ENCODE results near the gene ZNRF3. TPM values are rescaled to one million over a fixed set of nuclear protein-coding genes. Genes with fewer than 3 reads are reported as not detected.

Gene ZNRF3
- total RNA-seq, 1 donor from 2014 or later = 5.8 TPM

GRCh38 chr22:29029202-29030000 is 146.0 kb downstream of the ZNRF3 start:
- FAIRE-seq = no peak
- H3K9ac ChIP-seq (ENCODE audit: low read length) = peak overlapping the region; percentile 82
- no peak for DNase-seq (ENCODE audit: low read depth)
- H3K36me3 ChIP-seq (ENCODE audit: insufficient read depth, low read length) = no peaks in the 10 kb centered on the region
- no peaks in the 10 kb centered on the region for H4K20me1 ChIP-seq (ENCODE audit: insufficient read depth, low read length)
- H3K4me2 ChIP-seq (ENCODE audit: low read length) = peak overlapping the region; percentile 82
- no peaks in the 10 kb centered on the region for H3K9me3 ChIP-seq (ENCODE audit: insufficient read depth, low read depth, low read length)
- no peaks in the 10 kb centered on the region for H3K27me3 ChIP-seq (ENCODE audit: insufficient read depth, low read length)
- peak overlapping the region; percentile 97 for H3K27ac ChIP-seq (ENCODE audit: low read depth, low read length)
- no peak overlapping the region for H2AFZ ChIP-seq (ENCODE audit: low read depth, low read length)
- Mint-ChIP-seq H3K27me3 (ENCODE audit: low read depth, unreplicated experiment) (no peaks in the 10 kb centered on the region), H3K4me1 (ENCODE audit: low read depth, unreplicated experiment) (peaks cover 21% of the 10 kb centered on the region), H3K27ac (ENCODE audit: unreplicated experiment) (peak overlapping the region; percentile 35), H3K36me3 (ENCODE audit: low read depth, unreplicated experiment) (no peaks in the 10 kb centered on the region), H3K9me3 (ENCODE audit: unreplicated experiment) (no peaks in the 10 kb centered on the region), H3K4me3 (ENCODE audit: unreplicated experiment) (no peak overlapping the region)
- peak overlapping the region; percentile 42 for H3K4me3 ChIP-seq (ENCODE audit: insufficient read depth, low read depth, low read length)
- H3K4me1 ChIP-seq (ENCODE audit: insufficient read depth, low read length) = peaks cover 24% of the 10 kb centered on the region
- TF ChIP-seq CTCF (IDR thresholded peaks at IDR 0.05; ENCODE audit: insufficient read depth, low read depth, low read length) (no peak), EZH2 (IDR thresholded peaks at IDR 0.05; ENCODE audit: insufficient read depth, low read length) (no peak)
- no peaks in the 10 kb centered on the region for H3K79me2 ChIP-seq (ENCODE audit: insufficient read depth, low read length)

- DNase-seq (ENCODE audit: low read depth) (peak; percentile 81), FAIRE-seq (no peak)
- peak overlapping the region; percentile 42 for H3K4me3 ChIP-seq (ENCODE audit: insufficient read depth, low read depth, low read length)
- H3K4me2 ChIP-seq (ENCODE audit: low read length) = peak overlapping the region; percentile 82
- no peaks in the 10 kb centered on the region for H3K79me2 ChIP-seq (ENCODE audit: insufficient read depth, low read length)
- no peaks in the 10 kb centered on the region for H3K36me3 ChIP-seq (ENCODE audit: insufficient read depth, low read length)
- H3K9me3 ChIP-seq (ENCODE audit: insufficient read depth, low read depth, low read length) = no peaks in the 10 kb centered on the region
- TF ChIP-seq EZH2 (IDR thresholded peaks at IDR 0.05; ENCODE audit: insufficient read depth, low read length) = no peak
- TF ChIP-seq CTCF (IDR thresholded peaks at IDR 0.05; ENCODE audit: insufficient read depth, low read depth, low read length) = no peak
- no peaks in the 10 kb centered on the region for H4K20me1 ChIP-seq (ENCODE audit: insufficient read depth, low read length)
- peaks cover 24% of the 10 kb centered on the region for H3K4me1 ChIP-seq (ENCODE audit: insufficient read depth, low read length)
- H3K27me3 Mint-ChIP-seq (ENCODE audit: low read depth, unreplicated experiment) = no peaks in the 10 kb centered on the region
- peaks cover 21% of the 10 kb centered on the region for H3K4me1 Mint-ChIP-seq (ENCODE audit: low read depth, unreplicated experiment)
- H3K36me3 Mint-ChIP-seq (ENCODE audit: low read depth, unreplicated experiment) = no peaks in the 10 kb centered on the region
- no peaks in the 10 kb centered on the region for H3K27me3 ChIP-seq (ENCODE audit: insufficient read depth, low read length)
- H2AFZ ChIP-seq (ENCODE audit: low read depth, low read length) = peak overlapping the region; percentile 37
- H3K9ac ChIP-seq (ENCODE audit: low read length) = peak overlapping the region; percentile 82
- H3K4me3 Mint-ChIP-seq (ENCODE audit: unreplicated experiment) = peak overlapping the region; percentile 84
- peak overlapping the region; percentile 99 for H3K27ac Mint-ChIP-seq (ENCODE audit: unreplicated experiment)
- peak overlapping the region; percentile 97 for H3K27ac ChIP-seq (ENCODE audit: low read depth, low read length)
- H3K9me3 Mint-ChIP-seq (ENCODE audit: unreplicated experiment) = no peaks in the 10 kb centered on the region
Observed at GRCh38 chr22:29030016-29030617, 146.7 kb downstream of the ZNRF3 start.
